Measurements from ENCODE around the gene PLXNA2. TPM values are rescaled to one million over a fixed set of nuclear protein-coding genes. Genes with fewer than 3 reads are reported as not detected.
A peak's percentile ranks its signal among the peaks of the same experiment; 100 is the strongest.

PLXNA2 gene
- total RNA-seq, 1 donor from 2014 or later, result 14.1 TPM

GRCh38 chr1:208243527-208243966, 637 bp downstream of the PLXNA2 start:
- Histone ChIP-seq H3K27me3 (ENCODE audit: control insufficient read depth in 3 of 3, insufficient read depth in 3 of 3, low read length in 3 of 3) (no peaks in the 10 kb centered on the region), H3K4me1 (ENCODE audit: control insufficient read depth in 3 of 3, insufficient read depth in 3 of 3, low read length in 3 of 3) (peaks cover 48 to 55% (median 52%) of the 10 kb centered on the region in 3 donors), H3K27ac (ENCODE audit: low read depth, low read length) (peak overlapping the region; percentile 85), H3K4me3 (ENCODE audit: low read length in 3 of 3) (peak overlapping the region; percentile 83 to 91 (median 89)), H3K36me3 (ENCODE audit: control insufficient read depth in 3 of 3, insufficient read depth in 3 of 3, low read length in 3 of 3) (peaks cover 0 to 4% (median 0%) of the 10 kb centered on the region in 3 donors), H3K9ac (ENCODE audit: low read depth in 1 of 3, low read length in 3 of 3) (peak overlapping the region; percentile 88 to 95 (median 89)), H3K9me3 (ENCODE audit: control insufficient read depth in 3 of 3, low read length in 3 of 3) (no peaks in the 10 kb centered on the region)

DNA sequence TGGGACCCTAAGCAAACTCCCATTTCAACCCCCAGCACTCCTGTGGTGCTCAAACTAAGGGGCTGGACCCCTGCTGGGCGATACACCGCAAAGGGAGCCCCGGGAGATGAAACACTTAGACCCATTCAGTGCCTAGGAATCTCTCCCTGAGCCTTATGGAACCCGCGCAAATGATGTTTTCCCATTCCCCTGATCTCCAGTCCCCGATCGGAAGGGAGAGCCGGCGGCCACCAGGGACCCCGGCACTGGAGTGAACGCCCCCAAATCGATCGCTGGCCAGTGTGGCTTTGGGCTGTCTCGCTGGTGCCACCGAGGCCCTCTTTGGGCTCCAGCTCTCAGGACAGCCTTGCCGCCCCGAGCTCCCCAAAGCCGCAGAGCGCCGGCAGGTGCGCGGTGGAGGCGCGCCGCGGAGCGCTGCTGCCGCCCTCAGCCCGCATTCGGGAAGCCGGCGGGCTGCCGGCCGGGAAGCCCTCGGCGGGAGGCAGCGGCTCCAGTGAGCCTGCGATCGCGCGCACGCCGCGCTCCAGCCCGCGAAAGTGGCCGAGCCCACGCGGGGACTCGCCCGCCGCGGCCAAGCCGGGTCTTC, 1.1 kb downstream of the PLXNA2 start:
- H3K36me3 ChIP-seq (ENCODE audit: control insufficient read depth in 3 of 3, insufficient read depth in 3 of 3, low read length in 3 of 3), result peaks cover 0 to 4% (median 0%) of the 10 kb centered on the region in 3 donors
- H3K9ac ChIP-seq (ENCODE audit: low read depth in 1 of 3, low read length in 3 of 3), result peak overlapping the region; percentile 88 to 95 (median 89)
- peak overlapping the region; percentile 85 for H3K27ac ChIP-seq (ENCODE audit: low read depth, low read length)
- no peaks in the 10 kb centered on the region for H3K27me3 ChIP-seq (ENCODE audit: control insufficient read depth in 3 of 3, insufficient read depth in 3 of 3, low read length in 3 of 3)
- H3K4me1 ChIP-seq (ENCODE audit: control insufficient read depth in 3 of 3, insufficient read depth in 3 of 3, low read length in 3 of 3), result peaks cover 50 to 56% (median 52%) of the 10 kb centered on the region in 3 donors
- H3K9me3 ChIP-seq (ENCODE audit: control insufficient read depth in 3 of 3, low read length in 3 of 3), result no peaks in the 10 kb centered on the region
- H3K4me3 ChIP-seq (ENCODE audit: low read length in 3 of 3), result peak overlapping the region; percentile 83 to 91 (median 89)

DNA sequence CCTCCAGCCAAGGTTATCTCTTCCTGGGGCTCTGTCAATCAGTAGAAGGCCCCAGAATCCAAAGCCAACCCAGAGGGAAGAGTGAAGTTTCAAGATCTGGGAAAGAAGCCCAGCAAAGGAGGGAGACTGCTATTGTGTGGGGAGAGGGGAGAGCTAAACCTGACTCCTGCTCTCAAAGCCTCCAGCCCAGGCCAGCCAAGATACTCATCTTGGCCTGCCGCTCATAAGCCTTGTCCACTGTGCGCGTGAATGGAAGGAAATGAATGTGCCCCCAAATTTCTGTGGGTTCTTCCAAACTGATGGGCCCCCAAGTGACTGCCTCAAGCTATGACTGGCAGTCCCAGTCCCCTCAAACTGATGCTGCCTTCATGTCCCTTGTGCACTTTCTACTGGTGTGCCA, 2.0 kb downstream of the PLXNA2 start:
- peak overlapping the region; percentile 85 for H3K27ac ChIP-seq (ENCODE audit: low read depth, low read length)
- H3K9me3 ChIP-seq (ENCODE audit: control insufficient read depth in 3 of 3, low read length in 3 of 3), result no peaks in the 10 kb centered on the region

GRCh38 chr1:208241512-208241911, 2.7 kb downstream of the PLXNA2 start:
- Histone ChIP-seq H3K27ac (ENCODE audit: low read depth, low read length) (no peak overlapping the region), H3K9me3 (ENCODE audit: control insufficient read depth in 3 of 3, low read length in 3 of 3) (no peaks in the 10 kb centered on the region), H3K36me3 (ENCODE audit: control insufficient read depth in 3 of 3, insufficient read depth in 3 of 3, low read length in 3 of 3) (peaks cover 0 to 4% (median 4%) of the 10 kb centered on the region in 3 donors), H3K4me3 (ENCODE audit: low read length in 3 of 3) (peak overlapping the region; percentile 83 to 91 (median 89)), H3K4me1 (ENCODE audit: control insufficient read depth in 3 of 3, insufficient read depth in 3 of 3, low read length in 3 of 3) (peaks cover 57 to 68% (median 62%) of the 10 kb centered on the region in 3 donors), H3K9ac (ENCODE audit: low read depth in 1 of 3, low read length in 3 of 3) (peak overlapping the region; percentile 48 to 58 (median 57)), H3K27me3 (ENCODE audit: control insufficient read depth in 3 of 3, insufficient read depth in 3 of 3, low read length in 3 of 3) (no peaks in the 10 kb centered on the region)

More for the DNA sequence above, 2.0 kb downstream of the PLXNA2 start:
- Histone ChIP-seq H3K27me3 (ENCODE audit: control insufficient read depth in 3 of 3, insufficient read depth in 3 of 3, low read length in 3 of 3) (no peaks in the 10 kb centered on the region), H3K9ac (ENCODE audit: low read depth in 1 of 3, low read length in 3 of 3) (peak overlapping the region; percentile 2 to 95 (median 88)), H3K4me3 (ENCODE audit: low read length in 3 of 3) (peak overlapping the region; percentile 83 to 91 (median 89)), H3K36me3 (ENCODE audit: control insufficient read depth in 3 of 3, insufficient read depth in 3 of 3, low read length in 3 of 3) (peaks cover 0 to 4% (median 4%) of the 10 kb centered on the region in 3 donors), H3K4me1 (ENCODE audit: control insufficient read depth in 3 of 3, insufficient read depth in 3 of 3, low read length in 3 of 3) (peaks cover 52 to 62% (median 56%) of the 10 kb centered on the region in 3 donors)

DNA sequence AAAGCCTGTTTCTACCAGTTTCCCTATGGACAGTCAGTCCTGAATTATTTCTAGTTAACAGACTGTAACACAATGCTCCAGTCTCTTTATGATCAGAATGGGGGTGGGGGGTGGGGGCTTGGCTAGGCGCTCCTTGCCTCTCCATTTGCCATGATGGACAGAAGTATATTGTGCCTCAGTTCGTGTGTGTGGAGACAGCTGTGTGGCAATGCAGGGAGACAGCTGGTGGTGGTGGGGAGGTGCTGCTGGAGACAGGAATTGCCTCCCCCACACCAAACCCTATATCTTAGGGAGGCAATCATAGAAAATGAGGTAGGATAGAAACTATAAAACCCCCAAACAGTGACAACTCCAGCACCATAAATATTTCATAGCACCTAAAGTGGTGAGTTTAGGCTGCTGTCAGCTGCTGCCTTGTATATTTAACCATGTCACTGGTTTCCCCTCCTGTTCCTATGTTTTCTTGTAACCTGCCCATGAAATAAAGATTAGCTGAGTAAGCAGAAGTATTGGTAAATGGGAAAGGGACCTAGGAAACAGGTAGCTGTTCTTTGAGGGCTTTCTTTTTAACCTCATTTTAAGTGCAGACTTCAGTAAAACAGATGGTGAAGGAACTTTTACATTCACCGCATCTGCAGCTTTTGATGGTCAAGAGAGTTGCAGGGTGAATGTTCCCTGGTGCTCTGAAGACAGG, 3.4 kb downstream of the PLXNA2 start:
- H3K27me3 ChIP-seq (ENCODE audit: control insufficient read depth in 3 of 3, insufficient read depth in 3 of 3, low read length in 3 of 3), result no peaks in the 10 kb centered on the region
- H3K4me1 ChIP-seq (ENCODE audit: control insufficient read depth in 3 of 3, insufficient read depth in 3 of 3, low read length in 3 of 3), result peaks cover 64 to 75% (median 69%) of the 10 kb centered on the region in 3 donors
- H3K36me3 ChIP-seq (ENCODE audit: control insufficient read depth in 3 of 3, insufficient read depth in 3 of 3, low read length in 3 of 3), result peaks cover 0 to 4% (median 4%) of the 10 kb centered on the region in 3 donors
- peak overlapping the region; percentile 20 to 66 (median 58) for H3K9ac ChIP-seq (ENCODE audit: low read depth in 1 of 3, low read length in 3 of 3)
- H3K9me3 ChIP-seq (ENCODE audit: control insufficient read depth in 3 of 3, low read length in 3 of 3), result no peaks in the 10 kb centered on the region
- H3K27ac ChIP-seq (ENCODE audit: low read depth, low read length), result no peak overlapping the region
- peak overlapping the region in 2 of 3 donors; percentile 14 to 89 for H3K4me3 ChIP-seq (ENCODE audit: low read length in 3 of 3)

DNA sequence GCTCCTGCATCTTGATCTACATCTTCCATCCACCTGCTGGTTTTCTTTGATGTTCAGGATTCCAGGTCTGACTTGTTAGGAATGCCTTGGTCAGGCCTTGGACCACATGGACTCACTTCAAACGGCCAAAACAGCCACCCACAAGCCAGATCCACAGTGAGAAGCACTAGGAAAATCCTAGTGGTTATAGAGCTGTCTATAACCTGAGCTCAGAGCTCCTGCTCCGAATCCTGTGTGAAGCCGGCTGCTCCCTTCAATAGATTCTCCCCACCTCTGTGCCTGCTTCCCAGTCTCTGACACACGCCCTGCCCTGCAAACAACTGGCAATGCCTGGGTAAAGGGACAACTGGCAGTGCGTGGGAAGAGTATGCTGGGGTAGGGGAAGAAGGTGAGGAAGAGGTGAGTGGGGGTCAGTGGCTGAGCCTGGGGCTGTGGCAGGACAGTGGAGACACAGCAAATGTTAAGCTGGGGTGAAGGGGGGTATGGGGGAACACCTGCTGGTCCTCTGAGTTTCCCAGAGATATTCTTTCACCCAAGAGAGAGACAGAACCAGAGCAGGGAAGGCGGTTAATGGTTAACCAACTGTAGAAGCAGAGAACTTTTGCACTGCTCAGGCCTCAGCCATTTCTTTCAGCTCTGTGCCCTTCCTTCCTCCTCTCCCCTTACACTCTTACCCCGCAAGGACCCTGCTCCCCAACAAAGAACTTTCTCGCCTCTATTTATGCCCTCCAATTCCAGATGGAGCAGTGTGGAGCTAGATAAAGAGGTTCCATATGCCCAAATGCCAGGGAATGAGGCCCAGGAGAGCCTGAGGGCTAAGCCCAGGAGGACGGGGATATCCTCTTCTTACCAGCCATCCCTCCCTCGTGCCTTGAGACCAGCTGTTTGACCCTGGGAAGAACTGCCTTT, 4.5 kb downstream of the PLXNA2 start:
- Histone ChIP-seq H3K4me1 (ENCODE audit: control insufficient read depth in 3 of 3, insufficient read depth in 3 of 3, low read length in 3 of 3) (peaks cover 63 to 76% (median 75%) of the 10 kb centered on the region in 3 donors), H3K9me3 (ENCODE audit: control insufficient read depth in 3 of 3, low read length in 3 of 3) (no peaks in the 10 kb centered on the region), H3K36me3 (ENCODE audit: control insufficient read depth in 3 of 3, insufficient read depth in 3 of 3, low read length in 3 of 3) (peaks cover 0 to 4% (median 4%) of the 10 kb centered on the region in 3 donors), H3K9ac (ENCODE audit: low read depth in 1 of 3, low read length in 3 of 3) (peak overlapping the region; percentile 1 to 66 (median 50)), H3K4me3 (ENCODE audit: low read length in 3 of 3) (peak overlapping the region in 2 of 3 donors; percentile 11 to 19), H3K27me3 (ENCODE audit: control insufficient read depth in 3 of 3, insufficient read depth in 3 of 3, low read length in 3 of 3) (no peaks in the 10 kb centered on the region), H3K27ac (ENCODE audit: low read depth, low read length) (peak overlapping the region; percentile 42)

- peaks cover 0 to 4% (median 4%) of the 10 kb centered on the region in 3 donors for H3K36me3 ChIP-seq (ENCODE audit: control insufficient read depth in 3 of 3, insufficient read depth in 3 of 3, low read length in 3 of 3)
- peak overlapping the region in 1 of 3 donors; percentile 5 for H3K9ac ChIP-seq (ENCODE audit: low read depth in 1 of 3, low read length in 3 of 3)
- H3K9me3 ChIP-seq (ENCODE audit: control insufficient read depth in 3 of 3, low read length in 3 of 3), result no peaks in the 10 kb centered on the region
- H3K4me1 ChIP-seq (ENCODE audit: control insufficient read depth in 3 of 3, insufficient read depth in 3 of 3, low read length in 3 of 3), result peaks cover 67 to 81% (median 80%) of the 10 kb centered on the region in 3 donors
- H3K27me3 ChIP-seq (ENCODE audit: control insufficient read depth in 3 of 3, insufficient read depth in 3 of 3, low read length in 3 of 3), result no peaks in the 10 kb centered on the region
- H3K27ac ChIP-seq (ENCODE audit: low read depth, low read length), result peak overlapping the region; percentile 42
- peak overlapping the region in 2 of 3 donors; percentile 11 to 37 for H3K4me3 ChIP-seq (ENCODE audit: low read length in 3 of 3)
These were observed 5.3 kb downstream of the PLXNA2 start for GRCh38 chr1:208238710-208239472.

DNA sequence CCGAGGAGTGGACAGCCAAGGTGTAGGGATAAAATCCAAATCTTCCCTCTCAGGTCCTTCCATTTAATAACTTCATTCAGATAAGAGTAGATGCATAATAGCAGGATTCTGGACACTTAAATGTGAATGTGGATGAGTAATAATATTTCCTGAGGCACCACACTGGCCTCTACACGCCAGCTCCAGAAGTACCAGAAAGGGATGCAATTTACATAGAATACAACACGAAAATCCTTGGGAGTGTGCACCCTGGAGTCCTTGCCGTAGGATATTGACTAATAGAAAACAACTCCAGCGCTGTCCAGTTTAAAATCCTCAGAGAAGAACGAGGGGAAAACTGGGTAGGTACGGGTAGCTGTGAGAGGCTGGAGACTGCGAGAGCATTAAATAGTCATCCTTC, 6.9 kb downstream of the PLXNA2 start:
- Histone ChIP-seq H3K9me3 (ENCODE audit: control insufficient read depth in 3 of 3, low read length in 3 of 3) (no peaks in the 10 kb centered on the region), H3K4me1 (ENCODE audit: control insufficient read depth in 3 of 3, insufficient read depth in 3 of 3, low read length in 3 of 3) (peaks cover 74 to 87% (median 87%) of the 10 kb centered on the region in 3 donors), H3K27ac (ENCODE audit: low read depth, low read length) (no peak overlapping the region), H3K4me3 (ENCODE audit: low read length in 3 of 3) (no peak overlapping the region), H3K9ac (ENCODE audit: low read depth in 1 of 3, low read length in 3 of 3) (no peak overlapping the region), H3K27me3 (ENCODE audit: control insufficient read depth in 3 of 3, insufficient read depth in 3 of 3, low read length in 3 of 3) (no peaks in the 10 kb centered on the region), H3K36me3 (ENCODE audit: control insufficient read depth in 3 of 3, insufficient read depth in 3 of 3, low read length in 3 of 3) (peaks cover 0 to 4% (median 4%) of the 10 kb centered on the region in 3 donors)

All from skeletal muscle tissue (tissue), 4 donors.